GM20431 (cell line): ENCODE measurements around the gene WDR91.

Source experiments
- in situ Hi-C: fragments of 300-500 bp; cut with MseI, MboI; formaldehyde crosslinking; loops from one replicate; pipeline ENCODE4 v1.15.0; 2020; ENCODE audit warnings: low sequenced_read_pairs; ENCODE audit not compliant: unreplicated experiment

Gene WDR91

GRCh38 chr7:135211179-135211945, at the start of gene WDR91:
Gene WDR91 (minus strand): TSS chr7:135211526. CDS start chr7:135211502, 24 bp downstream.
- in situ Hi-C loops: no loop called here

GRCh38 chr7:135260470-135260869, 49.1 kb upstream of the WDR91 start:
- in situ Hi-C loops: no loop called here

- in situ Hi-C loops: no loop called here
Observed at GRCh38 chr7:135259702-135260101, 48.4 kb upstream of the WDR91 start.

GRCh38 chr7:135258585-135258984, 47.3 kb upstream of the WDR91 start:
- in situ Hi-C loops: no loop called here

- in situ Hi-C loops: no loop called here
Observed at GRCh38 chr7:135257790-135258189, 46.5 kb upstream of the WDR91 start.

GRCh38 chr7:135253851-135254771, 42.8 kb upstream of the WDR91 start:
- in situ Hi-C loops: no loop called here

GRCh38 chr7:135251496-135252391, 40.4 kb upstream of the WDR91 start:
- in situ Hi-C loops: no loop called here

GRCh38 chr7:135248546-135248945, 37.2 kb upstream of the WDR91 start:
- in situ Hi-C loops: no loop called here

GRCh38 chr7:135247746-135248471, 36.6 kb upstream of the WDR91 start:
- in situ Hi-C loops: no loop called here

- in situ Hi-C loops: no loop called here
Observed at GRCh38 chr7:135246191-135246825, 35.0 kb upstream of the WDR91 start.

GRCh38 chr7:135245226-135246190, 34.2 kb upstream of the WDR91 start:
- in situ Hi-C loops: no loop called here

GRCh38 chr7:135242096-135242684, 30.9 kb upstream of the WDR91 start:
- in situ Hi-C loops: no loop called here

GRCh38 chr7:135240441-135240840, 29.1 kb upstream of the WDR91 start:
- in situ Hi-C loops: no loop called here

- in situ Hi-C loops: no loop called here
Observed at GRCh38 chr7:135239263-135239662, 27.9 kb upstream of the WDR91 start.

GRCh38 chr7:135238112-135238744, 26.9 kb upstream of the WDR91 start:
- in situ Hi-C loops: no loop called here

- in situ Hi-C loops: no loop called here
Observed at GRCh38 chr7:135236727-135237126, 25.4 kb upstream of the WDR91 start.

GRCh38 chr7:135235841-135236240, 24.5 kb upstream of the WDR91 start:
- in situ Hi-C loops: no loop called here
